Measurements from ENCODE around the gene COQ7.

Gene COQ7

DNA sequence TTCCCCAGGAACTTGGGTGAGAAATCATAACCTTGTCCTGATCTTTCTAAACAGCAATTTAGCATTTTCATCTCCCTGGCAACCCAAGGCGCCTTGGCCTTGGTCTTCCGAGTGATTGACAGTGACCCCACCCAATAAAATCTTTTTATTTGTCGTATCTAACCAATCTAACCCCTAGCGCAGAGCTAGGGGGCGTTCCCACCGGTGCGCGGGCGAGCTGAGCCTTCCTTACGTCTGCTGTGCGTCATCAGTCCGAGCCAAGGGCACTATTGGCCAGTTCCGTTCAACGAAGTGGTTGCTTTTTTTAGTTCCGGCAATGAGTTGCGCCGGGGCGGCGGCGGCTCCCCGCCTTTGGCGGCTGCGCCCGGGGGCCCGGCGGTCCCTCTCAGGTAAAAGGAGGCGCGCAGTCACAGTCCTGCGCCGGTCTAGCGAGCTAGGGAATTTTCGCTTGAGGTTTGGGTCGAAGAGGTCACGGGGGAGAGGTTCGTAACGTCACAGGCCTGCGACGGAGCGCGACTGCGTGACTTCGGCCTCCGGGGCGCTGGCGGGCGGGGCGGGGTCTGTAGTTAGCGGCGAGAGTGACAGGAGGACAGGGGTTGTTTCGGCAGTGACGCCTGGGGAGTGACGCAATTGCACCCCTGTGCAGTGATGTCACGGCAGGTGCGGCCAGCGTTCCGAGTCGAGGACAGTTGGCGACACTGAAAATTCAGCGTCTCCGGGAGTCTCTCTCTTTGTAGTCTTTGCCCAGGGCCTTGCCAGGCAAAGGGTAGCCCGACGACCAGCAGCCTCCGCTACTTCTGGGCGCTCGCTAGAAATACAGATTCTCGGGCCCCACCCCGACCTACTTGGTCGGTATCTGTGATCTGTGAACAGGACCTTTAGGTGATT lies at the start of gene COQ7:
TSS of gene COQ7 (plus strand) at position 266 of the 888 bp plus-strand sequence. CDS start at position 317, 51 bp downstream.
- DNase-seq (ENCODE audit: low read depth): peak; percentile 99
- peak within 1 kb of the TSS; percentile 67 for H3K4me3 ChIP-seq (ENCODE audit: low read depth, low read length)
- TF ChIP-seq, protein P1, sequence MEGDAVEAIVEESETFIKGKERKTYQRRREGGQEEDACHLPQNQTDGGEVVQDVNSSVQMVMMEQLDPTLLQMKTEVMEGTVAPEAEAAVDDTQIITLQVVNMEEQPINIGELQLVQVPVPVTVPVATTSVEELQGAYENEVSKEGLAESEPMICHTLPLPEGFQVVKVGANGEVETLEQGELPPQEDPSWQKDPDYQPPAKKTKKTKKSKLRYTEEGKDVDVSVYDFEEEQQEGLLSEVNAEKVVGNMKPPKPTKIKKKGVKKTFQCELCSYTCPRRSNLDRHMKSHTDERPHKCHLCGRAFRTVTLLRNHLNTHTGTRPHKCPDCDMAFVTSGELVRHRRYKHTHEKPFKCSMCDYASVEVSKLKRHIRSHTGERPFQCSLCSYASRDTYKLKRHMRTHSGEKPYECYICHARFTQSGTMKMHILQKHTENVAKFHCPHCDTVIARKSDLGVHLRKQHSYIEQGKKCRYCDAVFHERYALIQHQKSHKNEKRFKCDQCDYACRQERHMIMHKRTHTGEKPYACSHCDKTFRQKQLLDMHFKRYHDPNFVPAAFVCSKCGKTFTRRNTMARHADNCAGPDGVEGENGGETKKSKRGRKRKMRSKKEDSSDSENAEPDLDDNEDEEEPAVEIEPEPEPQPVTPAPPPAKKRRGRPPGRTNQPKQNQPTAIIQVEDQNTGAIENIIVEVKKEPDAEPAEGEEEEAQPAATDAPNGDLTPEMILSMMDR (IDR thresholded peaks at IDR 0.05; ENCODE audit: control insufficient read depth, extremely low read depth, insufficient read depth): no peak

DNA sequence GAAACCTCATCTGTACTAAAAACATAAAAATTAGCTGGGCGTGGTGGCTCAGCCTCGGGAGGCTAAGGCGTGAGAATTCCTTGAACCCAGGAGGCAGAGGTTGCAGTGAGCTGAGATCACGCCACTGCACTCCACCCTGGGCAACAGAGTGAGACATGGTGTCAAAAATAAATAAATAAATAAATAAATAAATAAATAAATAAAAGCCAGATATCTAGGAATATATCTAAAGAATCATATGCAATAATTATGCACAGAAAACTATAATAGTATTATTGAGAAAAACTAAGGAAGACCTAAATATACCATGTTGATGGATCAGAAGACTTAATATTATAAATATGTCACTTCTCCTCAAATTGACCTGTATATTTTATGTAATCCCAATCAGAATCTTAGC lies 46.7 kb upstream of the COQ7 start:
- no peak for DNase-seq (ENCODE audit: low read depth)
- TF ChIP-seq, protein P1 (IDR thresholded peaks at IDR 0.05; ENCODE audit: control insufficient read depth, extremely low read depth, insufficient read depth): no peak
- H3K4me3 ChIP-seq (ENCODE audit: low read depth, low read length): no peak overlapping the region

DNA sequence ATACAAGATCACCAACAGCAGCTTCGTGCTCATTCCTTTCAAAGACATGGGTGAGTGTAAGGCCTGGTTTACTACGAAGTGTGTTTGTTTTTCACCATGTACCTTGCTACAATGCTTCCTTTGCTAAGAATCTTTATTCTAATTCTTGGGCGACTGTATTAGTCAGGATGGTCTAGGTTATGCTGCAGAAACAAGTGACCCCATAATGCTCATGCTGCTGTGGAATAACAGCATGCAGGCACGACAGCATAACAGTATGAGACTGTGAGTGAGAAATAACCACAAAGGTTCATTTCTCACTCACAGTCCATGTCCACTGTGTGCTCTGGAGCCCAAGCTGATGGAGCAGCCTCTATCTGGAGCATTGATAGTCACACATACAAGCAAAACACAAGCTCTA lies 45.7 kb upstream of the COQ7 start:
- no peak overlapping the region for H3K4me3 ChIP-seq (ENCODE audit: low read depth, low read length)
- TF ChIP-seq, protein P1 (IDR thresholded peaks at IDR 0.05; ENCODE audit: control insufficient read depth, extremely low read depth, insufficient read depth): no peak
- no peak for DNase-seq (ENCODE audit: low read depth)

DNA sequence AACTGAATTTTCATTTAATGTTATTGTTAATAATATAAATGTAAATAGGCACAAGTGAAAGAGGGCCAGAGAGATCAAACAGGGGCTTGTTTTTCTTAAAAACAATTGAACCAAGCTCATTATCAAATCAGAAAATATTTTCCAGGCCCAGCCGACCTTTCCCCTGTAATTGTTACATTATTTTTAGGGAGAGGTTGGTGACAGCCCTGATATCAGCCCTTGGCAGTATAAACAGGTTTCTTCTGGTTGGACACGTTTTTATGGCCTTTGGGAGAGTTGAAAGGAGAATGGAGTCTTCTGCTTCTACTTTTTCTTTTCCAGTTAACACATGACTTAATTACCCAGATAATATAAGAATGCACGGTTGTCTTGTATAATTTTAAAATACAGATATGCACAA lies 40.0 kb upstream of the COQ7 start:
- no peak overlapping the region for H3K4me3 ChIP-seq (ENCODE audit: low read depth, low read length)
- no peak for DNase-seq (ENCODE audit: low read depth)
- TF ChIP-seq, protein P1 (IDR thresholded peaks at IDR 0.05; ENCODE audit: control insufficient read depth, extremely low read depth, insufficient read depth): no peak

DNA sequence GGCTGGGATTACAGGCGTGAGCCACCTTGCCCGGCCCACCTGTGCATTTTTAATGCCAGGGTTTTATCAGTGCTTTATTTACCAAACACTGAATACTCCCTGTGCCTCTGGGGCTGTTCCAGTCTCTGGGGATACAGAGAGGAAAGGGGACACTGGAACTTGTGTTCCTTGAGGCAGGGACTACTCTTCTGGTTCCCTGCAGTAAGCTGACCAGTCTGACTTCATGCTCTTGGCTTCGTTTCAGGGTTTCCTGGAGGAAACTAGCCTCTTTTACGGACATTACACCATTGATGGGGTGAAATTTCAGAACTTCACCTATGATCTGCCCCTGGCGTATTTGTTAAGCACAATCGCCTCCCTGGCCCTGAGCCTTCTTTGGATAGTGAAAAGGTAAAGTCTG lies 37.4 kb upstream of the COQ7 start:
- H3K4me3 ChIP-seq (ENCODE audit: low read depth, low read length): no peak overlapping the region
- TF ChIP-seq, protein P1 (IDR thresholded peaks at IDR 0.05; ENCODE audit: control insufficient read depth, extremely low read depth, insufficient read depth): no peak
- no peak for DNase-seq (ENCODE audit: low read depth)

DNA sequence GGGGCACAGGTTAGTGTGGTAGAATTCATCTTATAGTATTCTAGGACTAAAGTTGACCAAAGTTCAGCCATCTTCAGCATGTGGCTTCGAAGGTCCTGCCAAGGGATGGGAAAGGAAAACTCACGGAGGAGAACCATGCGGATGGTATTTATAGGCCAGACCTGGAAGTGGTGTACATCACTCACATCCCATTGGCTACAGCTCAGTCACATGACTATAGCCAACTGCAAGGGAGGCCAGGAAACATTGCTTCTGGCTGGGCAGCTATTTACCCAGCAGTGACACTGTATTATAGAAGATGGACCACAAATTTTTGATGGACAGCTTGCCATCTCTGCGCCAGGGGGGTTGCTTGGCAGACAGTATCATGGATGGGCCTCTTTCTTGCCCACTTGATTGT lies 35.7 kb upstream of the COQ7 start:
- TF ChIP-seq, protein P1 (IDR thresholded peaks at IDR 0.05; ENCODE audit: control insufficient read depth, extremely low read depth, insufficient read depth): no peak
- no peak overlapping the region for H3K4me3 ChIP-seq (ENCODE audit: low read depth, low read length)
- no peak for DNase-seq (ENCODE audit: low read depth)

Measured in LNCaP clone FGC (cell line).